H1 (cell line): ENCODE results near the gene ASPN. TPM values are rescaled to one million over a fixed set of nuclear protein-coding genes. Genes with fewer than 3 reads are reported as not detected.

Experiments used
- CTCF ChIA-PET: fragments of 300-600 bp; sonication (Branson Sonifier 250); formaldehyde crosslinking; loops from one replicate; lab custom pipeline; 2021; ENCODE audit not compliant: partially characterized antibody; lab: Charles Lee
- POLR2A ChIA-PET: fragments of 300-600 bp; sonication (Branson Sonifier 250); formaldehyde crosslinking; loops from one replicate; lab custom pipeline; 2021; ENCODE audit warnings: inconsistent platforms; ENCODE audit not compliant: partially characterized antibody; lab: Charles Lee
- DNase-seq, 2 experiments: peaks; one replicate each; pipeline versions ENCODE4 v3.0.0 to v3.0.0-alpha.2; 2010 to 2022; ENCODE audit warnings: low spot score in 2 of 2, low read depth in 1 of 2, mixed read lengths in 1 of 2
- FAIRE-seq: peaks from 2 replicates; lab custom pipeline; 2011; peaks lifted over from hg19 to GRCh38; lab: Jason Lieb, UNC
- H2AFZ ChIP-seq: 2 replicates; pipeline ENCODE4 v1.8.1; 2012; ENCODE audit warnings: low read length, inconsistent platforms
- H2AK5ac ChIP-seq: 2 replicates; pipeline ENCODE4 v1.6.1; 2013; ENCODE audit warnings: low read depth, low read length
- H2BK120ac ChIP-seq: replicated peaks from 2 replicates; pipeline ENCODE3; 2013; ENCODE audit warnings: low read depth, low read length, inconsistent platforms
- H2BK12ac ChIP-seq: 2 replicates; pipeline ENCODE4 v1.6.1; 2013; ENCODE audit warnings: low read depth, low read length
- H2BK15ac ChIP-seq: 2 replicates; pipeline ENCODE4 v1.6.1; 2013; ENCODE audit warnings: low read length
- H2BK20ac ChIP-seq: 2 replicates; pipeline ENCODE4 v1.6.1; 2013; ENCODE audit warnings: low read length
- H2BK5ac ChIP-seq: 2 replicates; pipeline ENCODE4 v1.6.1; 2013; ENCODE audit warnings: low read depth, low read length
- H3K14ac ChIP-seq: 2 replicates; pipeline ENCODE4 v1.6.1; 2013; ENCODE audit warnings: inconsistent platforms; ENCODE audit not compliant: insufficient read length
- H3K18ac ChIP-seq: 2 replicates; pipeline ENCODE4 v1.6.1; 2013; ENCODE audit warnings: low read length; ENCODE audit errors: extremely low read depth
- H3K23ac ChIP-seq: 2 replicates; pipeline ENCODE4 v1.6.1; 2013; ENCODE audit warnings: inconsistent platforms; ENCODE audit not compliant: insufficient read length
- H3K23me2 ChIP-seq: 2 replicates; pipeline ENCODE4 v1.6.1; 2013; ENCODE audit warnings: low read depth, low read length
- H3K27ac ChIP-seq: 2 replicates; pipeline ENCODE4 v1.6.1; 2011; ENCODE audit warnings: low read depth, low read length, inconsistent platforms
- H3K27me3 ChIP-seq, 4 experiments: replicated peaks in 1 of 4; 1 replicate in 1 of 4; 2 replicates in 3 of 4; pipeline versions ENCODE4 v1.6.1 to v1.8.1; 2011 to 2013; ENCODE audit warnings: low read length in 3 of 4, mild to moderate bottlenecking in 3 of 4, inconsistent platforms in 2 of 4, mixed read lengths in 2 of 4, moderate library complexity in 1 of 4; ENCODE audit not compliant: control insufficient read depth in 3 of 4, insufficient read depth in 3 of 4; ENCODE audit errors: extremely low read depth in 1 of 4
- H3K36me3 ChIP-seq, 4 experiments: 2 replicates each; pipeline versions ENCODE4 v1.6.1 to v1.8.1; 2011 to 2013; ENCODE audit warnings: mild to moderate bottlenecking in 4 of 4, low read length in 3 of 4, moderate library complexity in 2 of 4, control low read depth in 1 of 4, inconsistent platforms in 1 of 4; ENCODE audit not compliant: insufficient read depth in 4 of 4, control insufficient read depth in 2 of 4
- H3K4ac ChIP-seq: replicated peaks from 2 replicates; pipeline ENCODE3; 2013; ENCODE audit warnings: low read length, low read depth, mixed read lengths, inconsistent platforms; ENCODE audit not compliant: insufficient read length
- H3K4me1 ChIP-seq, 4 experiments: replicated peaks in 1 of 4; 1 replicate in 1 of 4; 2 replicates in 3 of 4; pipeline versions ENCODE4 v1.6.1 to v1.8.1; 2011 to 2013; ENCODE audit warnings: low read length in 3 of 4, inconsistent platforms in 2 of 4, mixed read lengths in 1 of 4; ENCODE audit not compliant: insufficient read depth in 4 of 4, control insufficient read depth in 3 of 4
- H3K4me2 ChIP-seq, 2 experiments: 2 replicates each; pipeline versions ENCODE4 v1.6.1 to v1.8.1; 2011 to 2013; ENCODE audit warnings: low read depth in 2 of 2, low read length in 2 of 2, control low read depth in 1 of 2, inconsistent platforms in 1 of 2, mild to moderate bottlenecking in 1 of 2; ENCODE audit not compliant: insufficient read depth in 1 of 2
- H3K4me3 ChIP-seq, 4 experiments: fragments of 200-600, 300-600 bp in 1 of 4; sonication (generic), shearing (Covaris generic), sonication (Bioruptor Twin) in 1 of 4; 2 replicates each; pipeline versions ENCODE4 v1.5.1 to v1.8.1; 2011 to 2016; ENCODE audit warnings: low read length in 4 of 4, low read depth in 3 of 4, control low read depth in 2 of 4, inconsistent platforms in 2 of 4, mild to moderate bottlenecking in 2 of 4, mixed read lengths in 1 of 4, moderate library complexity in 1 of 4; ENCODE audit not compliant: insufficient read depth in 2 of 4; ENCODE audit errors: extremely low read depth in 1 of 4
- H3K56ac ChIP-seq: replicated peaks from 2 replicates; pipeline ENCODE3; 2013; ENCODE audit warnings: low read depth, mild to moderate bottlenecking, mixed read lengths, low read length, inconsistent platforms; ENCODE audit not compliant: insufficient read length
- H3K79me1 ChIP-seq: 2 replicates; pipeline ENCODE4 v1.6.1; 2013; ENCODE audit warnings: low read depth, low read length, control low read depth
- H3K79me2 ChIP-seq, 2 experiments: 2 replicates each; pipeline versions ENCODE4 v1.6.1 to v1.8.1; 2012 to 2013; ENCODE audit warnings: low read length in 2 of 2, mild to moderate bottlenecking in 2 of 2, inconsistent platforms in 1 of 2; ENCODE audit not compliant: insufficient read depth in 2 of 2, control insufficient read depth in 1 of 2
- H3K9ac ChIP-seq, 4 experiments: replicated peaks in 1 of 4; 1 replicate in 1 of 4; 2 replicates in 3 of 4; pipeline versions ENCODE4 v1.6.1 to v1.8.1; 2011 to 2013; ENCODE audit warnings: low read depth in 3 of 4, low read length in 3 of 4, control low read depth in 2 of 4, mild to moderate bottlenecking in 2 of 4, moderate library complexity in 2 of 4, inconsistent platforms in 1 of 4; ENCODE audit errors: extremely low read depth in 1 of 4
- H3K9me3 ChIP-seq, 2 experiments: 2 replicates each; pipeline versions ENCODE4 v1.6.1 to v1.8.1; 2012 to 2013; ENCODE audit warnings: mild to moderate bottlenecking in 2 of 2, moderate library complexity in 2 of 2, control low read depth in 1 of 2, inconsistent platforms in 1 of 2, low read depth in 1 of 2, low read length in 1 of 2, mixed read lengths in 1 of 2; ENCODE audit not compliant: insufficient read depth in 2 of 2
- H4K20me1 ChIP-seq, 2 experiments: replicated peaks in 1 of 2; 2 replicates each; pipeline versions ENCODE3 to v1.8.1; 2011 to 2013; ENCODE audit warnings: inconsistent platforms in 2 of 2, low read length in 2 of 2, mild to moderate bottlenecking in 1 of 2; ENCODE audit not compliant: insufficient read depth in 2 of 2, control insufficient read depth in 1 of 2
- H4K5ac ChIP-seq: 2 replicates; pipeline ENCODE4 v1.6.1; 2013; ENCODE audit warnings: low read length, low read depth, mixed read lengths, inconsistent platforms; ENCODE audit not compliant: insufficient read length
- H4K8ac ChIP-seq: 2 replicates; pipeline ENCODE4 v1.8.0; 2013; ENCODE audit warnings: mild to moderate bottlenecking, moderate library complexity, low read length, inconsistent platforms; ENCODE audit not compliant: insufficient read depth; ENCODE audit errors: extremely low read depth
- H4K91ac ChIP-seq: replicated peaks from 2 replicates; pipeline ENCODE3; 2013; ENCODE audit warnings: low read length, mixed read lengths, inconsistent platforms; ENCODE audit not compliant: insufficient read length
- CTCF ChIP-seq, 3 experiments: IDR thresholded peaks; 1 replicate in 2 of 3; 2 replicates in 1 of 3; pipeline versions ENCODE4 v1.5.1 to v1.6.1; 2011; ENCODE audit warnings: low read length in 3 of 3, mild to moderate bottlenecking in 3 of 3, inconsistent platforms in 2 of 3, low read depth in 1 of 3, moderate library complexity in 1 of 3; ENCODE audit not compliant: insufficient read depth in 1 of 3; ENCODE audit errors: control extremely low read depth in 1 of 3
- RFX5 ChIP-seq: IDR thresholded peaks from 2 replicates; pipeline ENCODE4 v1.6.1; 2011; ENCODE audit warnings: low read depth, low read length, improper control_type of control experiment, borderline replicate concordance
- SIX5 ChIP-seq: IDR thresholded peaks from 2 replicates; pipeline ENCODE4 v1.6.1; 2011; ENCODE audit warnings: mild to moderate bottlenecking, low read depth, low read length
- WGBS, 2 experiments: shearing (Covaris generic) in 1 of 2; methylation state at CpG; one replicate each; pipeline versions ENCODE4 v1.1.6 to v1.1.7; 2013 to 2015; ENCODE audit warnings: low lambda C conversion rate in 2 of 2, mixed read lengths in 2 of 2, inconsistent platforms in 1 of 2, low coverage in 1 of 2, missing lambda C conversion rate in 1 of 2; ENCODE audit not compliant: insufficient replicate concordance in 2 of 2, insufficient coverage in 1 of 2, insufficient read length in 1 of 2; ENCODE audit errors: extremely low coverage in 1 of 2, missing lambda C conversion rate in 1 of 2; 5-methylcytosine and 5-hydroxymethylcytosine counted together
- polyA plus RNA-seq, 7 experiments: library from polyadenylated mRNA; depleted of rRNA in 3 of 7; stranded (reverse) in 5 of 7; unstranded in 2 of 7; fragments of >200 nt in 5 of 7; fragments of 200-250 nt in 2 of 7; gene quantifications; 1 replicate in 5 of 7; 2 replicates in 1 of 7; 4 replicates in 1 of 7; pipeline versions ENCODE4 v1.2.1 to v1.2.3, GENCODE V29; 2011 to 2013; ENCODE audit warnings: missing spikeins in 2 of 7, mixed read lengths in 2 of 7
- total RNA-seq: library from RNA; stranded (reverse); fragmentation: NEBNext Ultra II Directional; extraction: Animal tissue kit (Norgen Biotek cat#: 25700); gene quantifications from 2 replicates; pipeline ENCODE4 v1.2.1, GENCODE V29; 2021

ASPN gene
- total and polyA plus RNA-seq, 2 of the 8 experiments (the other 6 are each of a cell fraction or from before 2014, with no cell fraction given), result not detected

GRCh38 chr9:92424340-92424739 is 58.0 kb downstream of the ASPN start, which contains the start of gene OMD:
Gene OMD, minus strand, starts transcription at chr9:92424471. Its CDS starts 6,913 bp downstream, at chr9:92417558.
- H2BK5ac ChIP-seq, result no peak within 1 kb of the TSS
- DNase-seq, result no peak
- H3K56ac ChIP-seq, result no peak within 1 kb of the TSS
- H3K23ac ChIP-seq, result no peak within 1 kb of the TSS
- no peaks in the 10 kb centered on the region for H4K20me1 ChIP-seq
- no peaks in the 10 kb centered on the region for H3K36me3 ChIP-seq
- H3K9ac ChIP-seq, result no peak within 1 kb of the TSS
- H2BK20ac ChIP-seq, result no peak within 1 kb of the TSS
- no peak within 1 kb of the TSS for H3K4me2 ChIP-seq
- WGBS, 2 experiments, result 87% methylated on average over 1 of the region's 1 CpG; no CpG with 5 or more reads in 1 of the 2 experiments
- no peak within 1 kb of the TSS for H3K18ac ChIP-seq
- no peak for FAIRE-seq
- no peaks in the 10 kb centered on the region for H3K27me3 ChIP-seq
- no peak within 1 kb of the TSS for H2AK5ac ChIP-seq
- H3K14ac ChIP-seq, result no peak within 1 kb of the TSS
- H2BK120ac ChIP-seq, result no peak within 1 kb of the TSS
- CTCF ChIA-PET, result interaction anchor here (1.7 kb wide), 1 partner anchor 13 kb away, joined by 4 read pairs; no protein-coding TSS in a partner anchor
- H2BK12ac ChIP-seq, result no peak within 1 kb of the TSS
- H2AFZ ChIP-seq, result no peak within 1 kb of the TSS
- no peaks in the 10 kb centered on the region for H3K79me2 ChIP-seq
- no peak within 1 kb of the TSS for H4K5ac ChIP-seq
- peaks cover 0 to 2% (median 0%) of the 10 kb centered on the region in 4 experiments; a peak in 1 of 7 replicates for H3K4me1 ChIP-seq
- POLR2A ChIA-PET, result no interaction called here
- no peak within 1 kb of the TSS for H4K91ac ChIP-seq
- no peak within 1 kb of the TSS for H4K8ac ChIP-seq
- no peak within 1 kb of the TSS for H3K4me3 ChIP-seq
- no peaks in the 10 kb centered on the region; the same call in 1 of the 2 replicates for H3K79me1 ChIP-seq
- H3K27ac ChIP-seq, result no peak within 1 kb of the TSS
- H2BK15ac ChIP-seq, result no peak within 1 kb of the TSS
- no peaks in the 10 kb centered on the region for H3K9me3 ChIP-seq
- no peak within 1 kb of the TSS for H3K4ac ChIP-seq
- no peaks in the 10 kb centered on the region for H3K23me2 ChIP-seq
- TF ChIP-seq RFX5, result no peak
- no peak for TF ChIP-seq CTCF (IDR thresholded peaks at IDR 0.05; ENCODE audit: control extremely low read depth in 1 of 3, insufficient read depth in 1 of 3, low read depth in 1 of 3, low read length in 3 of 3)
- no peak for TF ChIP-seq SIX5
